HepG2 (cell line): ENCODE measurements around the gene TRIAP1. TPM values are rescaled to one million over a fixed set of nuclear protein-coding genes. Genes with fewer than 3 reads are reported as not detected.

Experiments
- ATAC-seq: fragments of 200-7000 bp; cut with Tn5 transposase; 3 replicates; pipeline ENCODE4 v1.9.1; 2020; ENCODE audit warnings: mild to moderate bottlenecking, moderate library complexity
- BruUV-seq: library from RNA; stranded (reverse); fragments of 400-500 nt; replicated peaks from 2 replicates; lab custom pipeline; 2021; lab: Mats Ljungman, UMichigan
- CTCF ChIA-PET: fragments of 300-600 bp; formaldehyde crosslinking; extraction: SDS; loops from one replicate; lab custom pipeline; 2021; ENCODE audit warnings: low total read pairs, inconsistent platforms, low intra/inter-chr PET ratio; lab: Yijun Ruan, JAX
- POLR2A ChIA-PET: fragments of 350-600 bp; sonication (Branson Sonifier 250); formaldehyde crosslinking; loops from one replicate; lab custom pipeline; 2020; ENCODE audit warnings: antibody characterized with exemption, inconsistent platforms; lab: Yijun Ruan, JAX
- DNase-seq: peaks from one replicate; pipeline ENCODE4 v3.0.0-alpha.2; 2015; ENCODE audit warnings: low spot score
- FAIRE-seq: peaks from 3 replicates; lab custom pipeline; 2011; peaks lifted over from hg19 to GRCh38; lab: Jason Lieb, UNC
- H2AFZ ChIP-seq: one replicate; pipeline ENCODE4 v1.6.1; 2011; ENCODE audit warnings: low read length, inconsistent platforms
- H3K27ac ChIP-seq: fragments of 300-600 bp; 3 replicates; pipeline ENCODE4 v1.8.0; 2011; ENCODE audit warnings: mixed run types, mild to moderate bottlenecking, mixed read lengths, low read length, inconsistent platforms; ENCODE audit not compliant: insufficient read depth; ENCODE audit errors: extremely low read length
- H3K27me3 ChIP-seq, 2 experiments: fragments of 200-600 bp in 1 of 2; 2 replicates in 1 of 2; 3 replicates in 1 of 2; pipeline versions ENCODE4 v1.6.0 to v1.8.0; 2011; ENCODE audit warnings: low read length in 2 of 2, mild to moderate bottlenecking in 2 of 2, moderate library complexity in 2 of 2, inconsistent platforms in 1 of 2; ENCODE audit not compliant: insufficient read depth in 2 of 2, control insufficient read depth in 1 of 2
- H3K36me3 ChIP-seq, 2 experiments: fragments of 200-600 bp in 1 of 2; replicated peaks in 1 of 2; 2 replicates in 1 of 2; 3 replicates in 1 of 2; pipeline versions ENCODE4 v1.5.1 to v1.8.0; 2011; ENCODE audit warnings: low read length in 2 of 2, inconsistent platforms in 1 of 2; ENCODE audit not compliant: insufficient read depth in 2 of 2, control insufficient read depth in 1 of 2
- H3K4me1 ChIP-seq: 2 replicates; pipeline ENCODE4 v1.5.1; 2012; ENCODE audit warnings: low read length, inconsistent platforms; ENCODE audit not compliant: insufficient read depth
- H3K4me2 ChIP-seq: 2 replicates; pipeline ENCODE4 v1.6.0; 2011; ENCODE audit warnings: low read depth, low read length, inconsistent platforms
- H3K4me3 ChIP-seq, 3 experiments: fragments of 200-600 bp in 1 of 3; sonication (generic), shearing (Covaris generic) in 1 of 3; replicated peaks in 1 of 3; 2 replicates each; pipeline ENCODE4 v1.5.1; 2011 to 2016; ENCODE audit warnings: low read length in 3 of 3, inconsistent platforms in 2 of 3, low read depth in 2 of 3, mild to moderate bottlenecking in 2 of 3, control low read depth in 1 of 3, mixed read lengths in 1 of 3; ENCODE audit not compliant: insufficient read depth in 1 of 3
- H3K79me2 ChIP-seq: one replicate; pipeline ENCODE4 v1.6.1; 2011; ENCODE audit warnings: low read length, inconsistent platforms; ENCODE audit not compliant: insufficient read depth
- H3K9ac ChIP-seq: 2 replicates; pipeline ENCODE4 v1.6.0; 2011; ENCODE audit warnings: mild to moderate bottlenecking, low read depth, low read length, inconsistent platforms; ENCODE audit not compliant: insufficient read depth
- H3K9me3 ChIP-seq: 2 replicates; pipeline ENCODE4 v1.5.1; 2012; ENCODE audit warnings: mild to moderate bottlenecking, low read length
- H4K20me1 ChIP-seq: 2 replicates; pipeline ENCODE4 v1.6.0; 2011; ENCODE audit warnings: inconsistent platforms, mild to moderate bottlenecking, low read length, moderate library complexity; ENCODE audit not compliant: insufficient read depth
- ARNTL ChIP-seq: sonication (generic); formaldehyde crosslinking; IDR thresholded peaks from 2 replicates; pipeline ENCODE4 v1.4.0; 2020; ENCODE audit warnings: mild to moderate bottlenecking, missing genetic modification reagents
- ATM ChIP-seq: fragments of 450-650 bp; IDR thresholded peaks from 2 replicates; pipeline ENCODE4 v1.7.1; 2017; ENCODE audit warnings: mild to moderate bottlenecking, borderline replicate concordance
- CEBPZ ChIP-seq: IDR thresholded peaks from 2 replicates; pipeline ENCODE4 v1.6.1; 2012; ENCODE audit warnings: low read length, improper control_type of control experiment
- E2F5 ChIP-seq: sonication (generic); formaldehyde crosslinking; conservative IDR thresholded peaks from 2 replicates; pipeline ENCODE4 v1.4.0; 2020; ENCODE audit warnings: missing genetic modification reagents
- GPBP1L1 ChIP-seq: sonication (generic); formaldehyde crosslinking; IDR thresholded peaks from 2 replicates; pipeline ENCODE4 v1.5.0; 2020; ENCODE audit warnings: mild to moderate bottlenecking, missing genetic modification reagents
- HNF1A ChIP-seq, 2 experiments: sonication (generic) in 1 of 2; formaldehyde crosslinking in 1 of 2; IDR thresholded peaks; 2 replicates each; pipeline versions ENCODE4 v1.4.0 to v1.6.1; 2016 to 2020; ENCODE audit warnings: borderline replicate concordance in 1 of 2, low read depth in 1 of 2, mild to moderate bottlenecking in 1 of 2, missing genetic modification reagents in 1 of 2
- NFIC ChIP-seq: IDR thresholded peaks from 2 replicates; pipeline ENCODE4 v1.6.1; 2012; ENCODE audit warnings: mild to moderate bottlenecking, low read length, inconsistent platforms
- SCMH1 ChIP-seq: sonication (generic); formaldehyde crosslinking; IDR thresholded peaks from 2 replicates; pipeline ENCODE4 v1.9.0; 2021; ENCODE audit warnings: missing genetic modification reagents, mild to moderate bottlenecking, borderline replicate concordance
- SETDB1 ChIP-seq: sonication (generic); formaldehyde crosslinking; IDR thresholded peaks from 2 replicates; pipeline ENCODE4 v1.5.1; 2020; ENCODE audit warnings: missing genetic modification reagents, mild to moderate bottlenecking, borderline replicate concordance
- ZNF317 ChIP-seq: sonication (generic); formaldehyde crosslinking; IDR thresholded peaks from 2 replicates; pipeline ENCODE4 v1.5.0; 2020; ENCODE audit warnings: mild to moderate bottlenecking, missing genetic modification reagents
- ZNF704 ChIP-seq: sonication (generic); formaldehyde crosslinking; IDR thresholded peaks from 2 replicates; pipeline ENCODE4 v1.8.1; 2023; ENCODE audit warnings: mild to moderate bottlenecking, inconsistent platforms, moderate library complexity, missing genetic modification reagents, borderline replicate concordance
- ZNF75D ChIP-seq: sonication (generic); formaldehyde crosslinking; IDR thresholded peaks from 2 replicates; pipeline ENCODE4 v1.8.1; 2023; ENCODE audit warnings: missing genetic modification reagents, mild to moderate bottlenecking, borderline replicate concordance
- WGBS: methylation state at CpG from one replicate; pipeline ENCODE4 v1.1.6; 2017; ENCODE audit warnings: low lambda C conversion rate; 5-methylcytosine and 5-hydroxymethylcytosine counted together
- in situ Hi-C: cut with HindIII; loops from 2 replicates; pipeline ENCODE4 v1.10.0; 2017; ENCODE audit warnings: low pct_unique_long_range_greater_than_20kb; ENCODE audit not compliant: extremely low pct_ligation_motif_present
- intact Hi-C: fragments of 100-400 bp; cut with micrococcal nuclease; formaldehyde crosslinking; loops from one replicate; pipeline ENCODE4 v1.10.0; 2022; ENCODE audit not compliant: unreplicated experiment
- polyA plus RNA-seq, 8 experiments: library from polyadenylated mRNA; depleted of rRNA in 3 of 8; stranded (reverse) in 7 of 8; unstranded in 1 of 8; fragments of >200 nt; fragmentation: Illumina TruSeq in 4 of 8; extraction: Trizol in 4 of 8; gene quantifications; 2 replicates each; pipeline versions ENCODE4 v1.2.1 to v1.2.3, GENCODE V29; 2011 to 2016; ENCODE audit warnings: low read depth in 4 of 8, missing spikeins in 1 of 8, mixed read lengths in 1 of 8; ENCODE audit not compliant: insufficient read depth in 1 of 8
- total RNA-seq, 5 experiments: library from RNA; depleted of rRNA; stranded (reverse); fragments of >200 nt; fragmentation: Illumina TruSeq; extraction: Trizol; gene quantifications; 2 replicates each; pipeline ENCODE4 v1.2.3, GENCODE V29; 2016; ENCODE audit warnings: low read depth in 1 of 5

TRIAP1 gene
- total and polyA plus RNA-seq, 2 of the 13 experiments (the other 11 are each of a cell fraction or from before 2014, with no cell fraction given) = 55.0 to 117 TPM

- H3K9me3 ChIP-seq = no peaks in the 10 kb centered on the region
- FAIRE-seq (no peak), ATAC-seq (no peak), DNase-seq (no peak)
- POLR2A ChIA-PET = no interaction called here
- H3K4me3 ChIP-seq = no peak overlapping the region
- peaks cover 0 to 5% of the 10 kb centered on the region in 2 experiments; a peak in 2 of 5 replicates for H3K27me3 ChIP-seq
- WGBS = 70% methylated on average over 3 of the region's 3 CpGs
- no peaks in the 10 kb centered on the region for H3K36me3 ChIP-seq
- no TSS peak for BruUV-seq
- no peaks in the 10 kb centered on the region for H4K20me1 ChIP-seq
- H2AFZ ChIP-seq = no peak overlapping the region
- H3K4me1 ChIP-seq = peaks cover 12% of the 10 kb centered on the region
- CTCF ChIA-PET = no interaction called here
- no peak overlapping the region for H3K4me2 ChIP-seq
- no peak overlapping the region for H3K9ac ChIP-seq
- in situ Hi-C loops = no loop called here
- intact Hi-C loops = no loop called here
- H3K27ac ChIP-seq = no peak overlapping the region
- H3K79me2 ChIP-seq = no peaks in the 10 kb centered on the region
- TF ChIP-seq ARNTL (CRISPR knock-in tag) (no peak), SCMH1 (CRISPR knock-in tag) (no peak), NFIC (no peak), HNF1A (IDR thresholded peaks at IDR 0.05; ENCODE audit: low read depth) (no peak), HNF1A (CRISPR knock-in tag; IDR thresholded peaks at IDR 0.05; ENCODE audit: borderline replicate concordance) (no peak), CEBPZ (no peak), ZNF317 (CRISPR knock-in tag) (no peak), ZNF704 (no peak), ZNF75D (CRISPR knock-in tag) (no peak), E2F5 (no peak), ATM (no peak), SETDB1 (CRISPR knock-in tag) (no peak), GPBP1L1 (no peak)
Measured at GRCh38 chr12:120406069-120406468, 40.1 kb downstream of the TRIAP1 start.
